Endothelial cell of umbilical vein (primary cell): Measurements from ENCODE around the gene GALNT10. TPM values are rescaled to one million over a fixed set of nuclear protein-coding genes. Genes with fewer than 3 reads are reported as not detected.

Experiments used
- BruUV-seq: library from RNA; stranded (reverse); fragments of 400-500 nt; replicated peaks from 2 replicates; lab custom pipeline; 2021; lab: Mats Ljungman, UMichigan
- CTCF ChIA-PET: fragments of 300-600, 350-600 bp; sonication (Branson Sonifier 250); formaldehyde crosslinking; loops from one replicate; lab custom pipeline; 2021; ENCODE audit warnings: antibody characterized with exemption, inconsistent platforms; lab: Charles Lee
- POLR2A ChIA-PET: fragments of 300-600, 350-600 bp; sonication (Branson Sonifier 250); formaldehyde crosslinking; loops from one replicate; lab custom pipeline; 2021; ENCODE audit warnings: antibody characterized with exemption, inconsistent platforms; lab: Charles Lee
- DNase-seq: peaks from one replicate; pipeline ENCODE4 v3.0.0-alpha.2; 2011; ENCODE audit warnings: low read depth, low spot score
- FAIRE-seq: peaks from 2 replicates; lab custom pipeline; 2011; peaks lifted over from hg19 to GRCh38; lab: Jason Lieb, UNC
- H2AFZ ChIP-seq: 2 replicates; pipeline ENCODE4 v1.6.0; 2012; ENCODE audit warnings: low read depth, low read length, control low read depth, inconsistent platforms
- H3K27ac ChIP-seq: 2 replicates; pipeline ENCODE4 v1.5.1; 2011; ENCODE audit warnings: low read depth, mild to moderate bottlenecking, control low read depth, low read length, moderate library complexity; ENCODE audit not compliant: insufficient read depth
- H3K27me3 ChIP-seq, 2 experiments: 2 replicates each; pipeline versions ENCODE4 v1.6.0 to v1.6.1; 2011; ENCODE audit warnings: low read length in 2 of 2, mixed read lengths in 1 of 2; ENCODE audit not compliant: control insufficient read depth in 2 of 2, insufficient read depth in 2 of 2
- H3K36me3 ChIP-seq, 2 experiments: 2 replicates in 1 of 2; 3 replicates in 1 of 2; pipeline ENCODE4 v1.5.1; 2011; ENCODE audit warnings: low read length in 2 of 2, mild to moderate bottlenecking in 1 of 2, moderate library complexity in 1 of 2; ENCODE audit not compliant: control insufficient read depth in 2 of 2, insufficient read depth in 2 of 2; ENCODE audit errors: extremely low read depth in 1 of 2
- H3K4me1 ChIP-seq: 3 replicates; pipeline ENCODE4 v1.5.1; 2011; ENCODE audit warnings: mild to moderate bottlenecking, low read length; ENCODE audit not compliant: control insufficient read depth, insufficient read depth; ENCODE audit errors: extremely low read depth
- H3K4me2 ChIP-seq: 2 replicates; pipeline ENCODE4 v1.6.1; 2011; ENCODE audit warnings: low read length, control low read depth, mixed read lengths; ENCODE audit not compliant: insufficient read depth
- H3K4me3 ChIP-seq, 3 experiments: fragments of 200-600 bp in 1 of 3; sonication (generic), shearing (Covaris generic) in 1 of 3; replicated peaks in 1 of 3; 2 replicates each; pipeline ENCODE4 v1.5.1; 2011 to 2016; ENCODE audit warnings: control low read depth in 3 of 3, low read length in 3 of 3, mild to moderate bottlenecking in 2 of 3, inconsistent platforms in 1 of 3, low read depth in 1 of 3, moderate library complexity in 1 of 3; ENCODE audit not compliant: insufficient read depth in 1 of 3
- H3K79me2 ChIP-seq: 2 replicates; pipeline ENCODE4 v1.6.0; 2012; ENCODE audit warnings: low read length, inconsistent platforms; ENCODE audit not compliant: control insufficient read depth, insufficient read depth
- H3K9ac ChIP-seq: replicated peaks from 2 replicates; pipeline ENCODE3; 2011; ENCODE audit warnings: low read length, control low read depth; ENCODE audit not compliant: insufficient read depth; ENCODE audit errors: extremely low read depth
- H3K9me1 ChIP-seq: replicated peaks from 3 replicates; pipeline ENCODE4 v1.6.0; 2011; ENCODE audit warnings: mild to moderate bottlenecking, low read length; ENCODE audit not compliant: control insufficient read depth, insufficient read depth; ENCODE audit errors: extremely low read depth
- H3K9me3 ChIP-seq: replicated peaks from 2 replicates; pipeline ENCODE4 v1.5.1; 2012; ENCODE audit warnings: low read length, inconsistent platforms; ENCODE audit not compliant: control insufficient read depth, insufficient read depth
- H4K20me1 ChIP-seq: replicated peaks from 2 replicates; pipeline ENCODE3; 2011; ENCODE audit warnings: mild to moderate bottlenecking, low read length; ENCODE audit not compliant: control insufficient read depth, insufficient read depth; ENCODE audit errors: extremely low read depth
- EZH2 ChIP-seq: IDR thresholded peaks from 2 replicates; pipeline ENCODE4 v1.6.1; 2012; ENCODE audit warnings: borderline replicate concordance, low read depth, mild to moderate bottlenecking, moderate library complexity, low read length, inconsistent platforms; ENCODE audit not compliant: severe bottlenecking
- FOS ChIP-seq: IDR thresholded peaks from 2 replicates; pipeline ENCODE4 v1.6.1; 2011; ENCODE audit warnings: mild to moderate bottlenecking, low read length, moderate library complexity, borderline replicate concordance; ENCODE audit not compliant: insufficient read depth
- GATA2 ChIP-seq: IDR thresholded peaks from 2 replicates; pipeline ENCODE4 v1.7.0; 2011; ENCODE audit warnings: low read depth, mild to moderate bottlenecking, moderate library complexity, mixed read lengths, low read length; ENCODE audit not compliant: insufficient read length, insufficient read depth
- JUN ChIP-seq: IDR thresholded peaks from 2 replicates; pipeline ENCODE4 v1.6.1; 2011; ENCODE audit warnings: borderline replicate concordance, low read depth; ENCODE audit not compliant: insufficient read length, insufficient read depth
- MAX ChIP-seq: IDR thresholded peaks from 2 replicates; pipeline ENCODE4 v1.6.1; 2011; ENCODE audit not compliant: insufficient read depth, insufficient read length
- MYC ChIP-seq: IDR thresholded peaks from one replicate; pipeline ENCODE4 v1.6.1; 2011; ENCODE audit warnings: mild to moderate bottlenecking, low read depth, low read length
- POLR2A ChIP-seq: IDR thresholded peaks from 2 replicates; pipeline ENCODE4 v1.6.1; 2012; ENCODE audit warnings: low read depth, mild to moderate bottlenecking, control low read depth, low read length
- POLR2AphosphoS5 ChIP-seq: IDR thresholded peaks from 2 replicates; pipeline ENCODE4 v1.6.1; 2012; ENCODE audit warnings: low read depth, mild to moderate bottlenecking, control low read depth, low read length, moderate library complexity; ENCODE audit not compliant: insufficient read depth
- dilution Hi-C: fragments of 300-500 bp; cut with MboI; formaldehyde crosslinking; loops from one replicate; pipeline ENCODE4 v1.15.0; 2019; ENCODE audit warnings: low sequenced_read_pairs; ENCODE audit not compliant: extremely low pct_ligation_motif_present
- intact Hi-C: fragments of 100-400 bp; cut with micrococcal nuclease; formaldehyde crosslinking; loops from one replicate; pipeline ENCODE4 v1.10.0; 2022
- polyA plus RNA-seq, 4 experiments: library from polyadenylated mRNA; depleted of rRNA in 3 of 4; stranded (reverse) in 3 of 4; unstranded in 1 of 4; fragments of >200 nt; gene quantifications; 2 replicates each; pipeline versions ENCODE4 v1.2.1 to v1.2.3, GENCODE V29; 2011 to 2012; ENCODE audit warnings: missing spikeins in 1 of 4
- total RNA-seq: library from RNA; stranded (reverse); gene quantifications from 2 replicates; pipeline ENCODE4 v1.2.3, GENCODE V29; 2021
- TF ChIP-seq, protein P1 (sequence below), 2 donors: IDR thresholded peaks; 1 replicate in 1 of 2; 2 replicates in 1 of 2; pipeline ENCODE4 v1.5.1; 2011; ENCODE audit warnings: low read length in 2 of 2, mild to moderate bottlenecking in 2 of 2, moderate library complexity in 2 of 2, control low read depth in 1 of 2, inconsistent platforms in 1 of 2, low read depth in 1 of 2; ENCODE audit not compliant: insufficient read depth in 1 of 2; ENCODE audit errors: extremely low read depth in 1 of 2

Gene GALNT10
- total and polyA plus RNA-seq, 2 donors (not counting 3 experiments of a cell fraction or from before 2014, with no cell fraction given): 70.2 to 77.6 TPM

DNA sequence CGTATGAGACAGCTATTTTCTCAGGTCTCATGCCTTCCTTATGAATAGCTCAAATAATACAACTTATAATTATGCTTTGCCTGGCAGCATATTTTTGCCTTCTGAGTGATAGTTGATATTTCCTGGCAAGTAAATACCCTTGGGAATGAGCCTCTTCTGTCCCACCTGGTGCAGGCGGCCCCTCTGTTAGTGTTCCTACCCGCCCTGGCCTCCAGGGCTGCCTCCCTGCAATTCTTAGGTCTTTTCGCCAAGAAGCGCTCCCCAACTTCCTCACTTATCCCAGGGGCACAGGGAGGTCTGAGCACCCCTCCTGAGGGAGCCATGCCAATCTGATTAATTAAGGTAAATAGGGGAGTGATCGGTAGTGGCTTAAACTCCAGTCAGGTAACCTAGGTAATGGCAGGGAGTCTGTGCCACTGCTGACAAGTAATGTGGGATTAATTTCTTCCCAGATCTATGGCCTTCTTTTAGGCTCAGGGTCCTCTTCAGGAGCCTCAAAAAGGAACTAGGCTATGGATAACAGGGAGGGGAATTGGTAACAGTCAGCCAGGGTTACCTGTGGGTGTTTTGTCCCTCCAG lies 81.5 kb downstream of the GALNT10 start:
- intact Hi-C loops: no loop called here
- no peaks in the 10 kb centered on the region for H3K79me2 ChIP-seq
- dilution Hi-C loops: no loop called here
- H3K36me3 ChIP-seq: no peaks in the 10 kb centered on the region
- H3K27ac ChIP-seq: no peak overlapping the region
- H3K9ac ChIP-seq: no peak overlapping the region
- BruUV-seq: no TSS peak
- FAIRE-seq (no peak), DNase-seq (no peak)
- POLR2A ChIA-PET: no interaction called here
- H3K9me3 ChIP-seq: no peaks in the 10 kb centered on the region
- H3K9me1 ChIP-seq: no peaks in the 10 kb centered on the region
- no peaks in the 10 kb centered on the region for H3K27me3 ChIP-seq
- peaks cover 10% of the 10 kb centered on the region for H3K4me1 ChIP-seq
- CTCF ChIA-PET: interaction anchor here (1.3 kb wide), 1 partner anchor 14 kb away, joined by 3 read pairs; no protein-coding TSS in a partner anchor
- H3K4me2 ChIP-seq: no peak overlapping the region
- H3K4me3 ChIP-seq: no peak overlapping the region
- H2AFZ ChIP-seq: no peak overlapping the region
- TF ChIP-seq MAX (no peak), POLR2AphosphoS5 (no peak), EZH2 (no peak), JUN (no peak), MYC (no peak), FOS (no peak), GATA2 (no peak), POLR2A (no peak)
- TF ChIP-seq, protein P1, sequence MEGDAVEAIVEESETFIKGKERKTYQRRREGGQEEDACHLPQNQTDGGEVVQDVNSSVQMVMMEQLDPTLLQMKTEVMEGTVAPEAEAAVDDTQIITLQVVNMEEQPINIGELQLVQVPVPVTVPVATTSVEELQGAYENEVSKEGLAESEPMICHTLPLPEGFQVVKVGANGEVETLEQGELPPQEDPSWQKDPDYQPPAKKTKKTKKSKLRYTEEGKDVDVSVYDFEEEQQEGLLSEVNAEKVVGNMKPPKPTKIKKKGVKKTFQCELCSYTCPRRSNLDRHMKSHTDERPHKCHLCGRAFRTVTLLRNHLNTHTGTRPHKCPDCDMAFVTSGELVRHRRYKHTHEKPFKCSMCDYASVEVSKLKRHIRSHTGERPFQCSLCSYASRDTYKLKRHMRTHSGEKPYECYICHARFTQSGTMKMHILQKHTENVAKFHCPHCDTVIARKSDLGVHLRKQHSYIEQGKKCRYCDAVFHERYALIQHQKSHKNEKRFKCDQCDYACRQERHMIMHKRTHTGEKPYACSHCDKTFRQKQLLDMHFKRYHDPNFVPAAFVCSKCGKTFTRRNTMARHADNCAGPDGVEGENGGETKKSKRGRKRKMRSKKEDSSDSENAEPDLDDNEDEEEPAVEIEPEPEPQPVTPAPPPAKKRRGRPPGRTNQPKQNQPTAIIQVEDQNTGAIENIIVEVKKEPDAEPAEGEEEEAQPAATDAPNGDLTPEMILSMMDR (IDR thresholded peaks at IDR 0.05; ENCODE audit: extremely low read depth in 1 of 2, insufficient read depth in 1 of 2, low read depth in 1 of 2, low read length in 2 of 2): no peak
- no peaks in the 10 kb centered on the region for H4K20me1 ChIP-seq
